Stimulated activated CD8-positive, alpha-beta memory T cell treated with anti-CD3 and anti-CD28 coated beads, Interleukin-15, amount 100 ng/mL, for 1 hour (primary cell): ENCODE data around the gene SLC30A1.
"Not testable (repeated sequence)": the region's sequence is repeated elsewhere in the genome, so short reads cannot be mapped to it uniquely, and the experiment has no call there.

ENCODE experiments used
- DNase-seq: peaks from one replicate; pipeline ENCODE4 v3.0.0-alpha.2; 2020; ENCODE audit warnings: low read depth

The SLC30A1 gene

GRCh38 chr1:211547710-211548109 lies 31.3 kb downstream of the SLC30A1 start:
- no peak for DNase-seq

DNA sequence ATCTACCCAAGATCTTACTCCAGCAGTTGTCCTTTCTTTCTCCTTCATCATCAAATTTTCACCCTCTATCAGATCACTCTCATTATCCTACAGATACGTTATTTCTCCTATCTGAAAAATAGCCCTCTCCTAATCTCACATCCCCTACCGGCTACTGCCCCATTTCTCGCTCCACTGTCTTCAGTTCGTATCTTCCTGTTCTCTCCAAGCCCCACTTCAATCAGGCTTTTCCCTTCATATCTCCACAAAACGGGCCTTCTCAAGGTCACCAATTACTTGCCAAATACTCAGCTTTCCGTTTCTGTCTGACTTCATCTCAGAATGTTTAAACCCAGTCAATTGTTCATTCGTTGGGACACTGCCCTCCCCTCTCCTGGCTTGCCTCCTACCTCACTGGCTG lies 32.4 kb downstream of the SLC30A1 start:
- no peak for DNase-seq

GRCh38 chr1:211543025-211543424 lies 35.9 kb downstream of the SLC30A1 start:
- DNase-seq, result no peak

- DNase-seq, result no peak
These were observed 37.1 kb downstream of the SLC30A1 start for GRCh38 chr1:211541720-211542477.

DNA sequence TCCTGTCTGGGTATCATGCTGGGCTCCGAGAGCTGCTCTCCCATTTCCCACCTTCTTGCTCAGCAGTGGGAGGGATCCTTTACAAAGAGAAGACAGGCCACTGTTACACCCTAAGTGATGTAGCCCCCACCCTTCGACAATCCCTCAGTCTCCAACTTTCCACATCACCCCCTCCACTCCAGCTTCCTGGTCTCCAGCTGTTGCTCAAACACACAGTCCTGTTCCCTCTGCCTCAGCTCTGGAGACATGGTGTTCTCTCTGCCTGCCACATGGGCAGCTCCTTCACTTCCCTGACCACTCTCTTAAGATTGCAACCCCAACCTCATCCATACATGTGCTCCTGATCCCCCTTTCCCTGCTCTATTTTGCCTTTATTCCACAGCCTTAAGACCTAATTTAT lies 37.7 kb downstream of the SLC30A1 start:
- no peak for DNase-seq

DNA sequence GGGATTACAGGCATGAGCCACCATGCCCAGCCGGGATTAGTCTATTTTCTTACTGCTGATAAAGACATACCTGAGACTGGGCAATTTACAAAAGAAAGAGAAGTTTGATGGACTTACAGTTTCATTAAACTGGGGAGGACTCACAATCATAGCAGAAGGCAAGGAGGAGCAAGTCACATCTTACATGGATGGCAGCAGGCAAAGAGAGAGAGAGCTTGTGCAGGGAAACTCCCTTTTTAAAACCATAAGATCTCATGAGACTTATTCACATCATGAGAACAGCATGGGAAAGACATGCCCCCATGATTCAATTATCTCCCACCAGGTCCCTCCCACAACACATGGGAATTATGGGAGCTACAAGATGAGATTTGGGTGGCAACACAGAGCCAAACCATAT lies 38.1 kb downstream of the SLC30A1 start:
- not testable (repeated sequence) for DNase-seq

DNA sequence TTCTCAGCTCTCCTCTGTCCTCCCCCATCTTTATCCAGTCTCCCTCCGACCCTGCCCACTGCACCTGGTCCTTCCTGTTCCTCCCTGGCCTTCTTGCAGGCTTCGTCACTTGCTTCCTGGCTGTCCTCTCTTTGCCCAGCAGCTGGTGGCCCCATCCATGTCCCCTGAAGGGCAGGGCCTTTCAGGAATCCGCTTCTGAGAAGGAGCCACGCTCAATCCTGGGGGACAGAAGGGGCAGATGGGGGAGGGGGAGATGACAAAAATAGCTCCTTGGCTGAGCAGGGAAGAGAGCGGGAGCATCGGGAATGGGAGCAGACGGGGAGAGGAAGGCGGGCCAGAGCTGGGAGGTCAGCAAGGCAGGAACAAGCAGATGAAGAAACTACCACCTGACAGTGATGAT lies 40.7 kb downstream of the SLC30A1 start:
- no peak for DNase-seq

GRCh38 chr1:211537253-211537652 lies 41.7 kb downstream of the SLC30A1 start:
- DNase-seq, result no peak

- no peak for DNase-seq
These were observed 42.4 kb downstream of the SLC30A1 start for GRCh38 chr1:211536606-211537005.

DNA sequence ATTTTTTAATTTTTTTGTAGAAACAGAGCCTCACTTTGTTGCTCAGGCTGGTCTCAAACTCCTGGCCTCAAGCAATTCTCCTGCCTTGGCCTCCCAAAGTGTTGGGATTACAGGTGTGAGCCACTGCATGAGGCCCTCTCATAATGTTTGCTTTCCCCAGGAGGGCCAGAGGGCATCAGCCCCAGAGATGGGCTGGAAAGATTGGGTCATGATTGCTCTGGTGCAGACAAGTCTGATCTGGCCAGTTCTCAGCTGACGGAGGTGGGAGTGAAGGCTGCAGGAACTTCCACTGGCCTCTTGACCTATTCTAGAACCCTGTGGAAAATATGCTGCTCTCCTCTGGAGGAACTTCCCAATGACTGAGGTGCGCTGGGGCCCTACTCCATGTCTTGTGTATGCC lies 43.6 kb downstream of the SLC30A1 start:
- no peak for DNase-seq

GRCh38 chr1:211534545-211535291 lies 44.2 kb downstream of the SLC30A1 start:
- DNase-seq, result no peak

GRCh38 chr1:211532088-211532444 lies 46.9 kb downstream of the SLC30A1 start:
- DNase-seq, result no peak

DNA sequence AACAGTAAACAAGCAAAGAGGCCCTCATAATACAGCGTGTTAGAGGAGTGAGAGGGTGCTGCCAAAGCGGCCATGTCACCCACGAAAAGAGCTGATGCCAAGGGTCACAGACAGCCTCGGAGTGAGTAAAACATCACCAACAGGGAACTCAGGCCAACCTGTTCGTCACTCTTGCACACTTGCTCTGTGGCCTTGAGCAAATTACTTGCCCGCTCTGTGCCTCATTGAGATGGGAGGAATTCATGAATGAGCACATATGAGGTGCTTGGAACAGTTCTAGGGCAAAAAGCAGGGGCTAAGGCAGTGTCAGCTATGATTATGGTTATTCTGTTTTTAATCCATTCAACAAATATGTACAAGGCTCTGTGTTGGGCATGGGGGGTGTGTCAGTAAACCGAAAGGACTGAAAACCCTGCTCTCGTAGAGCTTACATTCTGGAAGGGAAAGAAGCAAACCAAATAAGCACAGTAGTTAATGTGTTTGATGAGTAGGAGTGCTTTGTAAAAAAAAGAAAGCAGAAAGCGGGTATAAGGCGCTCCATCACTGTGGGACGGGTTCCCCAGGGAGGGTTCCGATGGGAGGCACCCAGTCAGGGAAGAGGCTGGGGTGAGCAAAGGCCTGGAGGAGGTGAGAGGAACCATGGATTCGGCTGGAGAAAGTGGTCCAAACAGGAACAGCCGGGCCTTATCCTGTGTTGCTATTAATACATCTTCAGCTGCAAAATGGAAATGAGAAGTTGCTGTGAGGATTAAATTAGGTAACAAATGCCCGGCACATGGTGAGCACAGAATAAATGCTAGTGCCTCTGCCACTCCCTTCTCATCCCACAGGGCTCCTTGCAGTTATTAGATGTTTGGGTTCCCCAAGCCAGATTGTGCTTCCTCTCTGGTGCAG lies 47.5 kb downstream of the SLC30A1 start:
- DNase-seq, result no peak

DNA sequence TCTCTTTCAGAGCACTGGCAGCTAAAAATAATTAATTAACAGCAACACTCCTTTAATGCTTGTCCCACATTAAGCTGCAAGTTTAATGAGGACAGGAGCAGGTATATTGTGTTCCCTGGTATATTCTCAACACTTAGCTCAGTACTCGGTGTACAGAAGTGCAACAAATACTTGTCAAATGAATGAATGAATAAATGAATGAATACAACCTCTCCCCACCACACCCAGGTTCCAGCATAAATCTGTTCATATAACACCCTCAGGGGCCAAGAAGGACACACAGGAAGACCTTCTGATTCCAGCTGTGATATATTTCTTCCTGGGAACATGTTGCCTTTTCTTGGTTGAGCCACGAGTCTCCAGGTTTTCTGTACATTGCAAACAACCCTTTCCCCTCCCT lies 48.9 kb downstream of the SLC30A1 start:
- DNase-seq, result no peak

GRCh38 chr1:211529453-211529852 lies 49.5 kb downstream of the SLC30A1 start:
- DNase-seq, result no peak

- DNase-seq, result no peak
These were observed 50.0 kb downstream of the SLC30A1 start for GRCh38 chr1:211529011-211529410.

- DNase-seq, result no peak
These were observed 51.1 kb downstream of the SLC30A1 start for GRCh38 chr1:211527888-211528287.

DNA sequence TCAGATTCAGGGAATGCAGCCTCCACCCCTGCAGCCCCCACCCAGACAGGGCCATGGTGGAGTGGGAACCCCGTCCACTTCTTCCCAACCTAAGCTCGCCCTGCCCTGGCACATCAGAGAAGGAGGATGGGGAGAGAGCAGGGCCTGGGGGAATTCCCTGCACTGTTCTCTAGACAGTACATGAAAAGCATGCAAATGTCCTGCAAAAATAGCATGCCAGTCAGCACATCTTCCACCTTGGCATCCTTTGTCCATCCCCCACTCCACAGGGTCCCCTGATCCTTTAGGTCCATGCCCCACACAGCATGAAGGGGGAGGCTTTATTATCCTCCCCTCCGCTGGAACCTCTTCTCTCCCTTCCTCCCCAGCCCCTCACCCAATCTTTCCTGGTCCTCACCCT lies 52.0 kb downstream of the SLC30A1 start:
- DNase-seq, result no peak

GRCh38 chr1:211526101-211526500 lies 52.9 kb downstream of the SLC30A1 start:
- no peak for DNase-seq

- DNase-seq, result no peak
These were observed 53.8 kb downstream of the SLC30A1 start for GRCh38 chr1:211525101-211525676.

DNA sequence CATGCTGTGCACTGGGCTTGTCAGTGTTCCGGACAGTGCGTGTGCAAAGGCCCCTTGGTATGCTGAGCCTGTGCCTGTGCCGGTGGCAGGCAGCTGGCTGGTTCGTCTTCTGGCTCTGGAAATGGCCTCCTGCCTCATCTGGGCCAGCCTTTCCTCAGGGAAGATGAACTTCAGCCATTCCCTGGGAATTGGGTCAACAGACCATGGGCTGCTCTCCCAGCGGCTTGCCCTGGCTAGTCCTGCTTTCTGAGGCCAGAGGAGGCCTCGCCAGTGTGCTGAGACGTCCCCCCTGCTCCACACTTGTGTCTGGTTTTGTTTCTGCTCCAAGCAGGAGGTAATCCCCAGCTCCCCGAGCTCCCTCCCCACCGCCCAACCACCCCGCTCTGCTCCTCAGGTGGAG lies 54.4 kb downstream of the SLC30A1 start:
- DNase-seq, result no peak

DNA sequence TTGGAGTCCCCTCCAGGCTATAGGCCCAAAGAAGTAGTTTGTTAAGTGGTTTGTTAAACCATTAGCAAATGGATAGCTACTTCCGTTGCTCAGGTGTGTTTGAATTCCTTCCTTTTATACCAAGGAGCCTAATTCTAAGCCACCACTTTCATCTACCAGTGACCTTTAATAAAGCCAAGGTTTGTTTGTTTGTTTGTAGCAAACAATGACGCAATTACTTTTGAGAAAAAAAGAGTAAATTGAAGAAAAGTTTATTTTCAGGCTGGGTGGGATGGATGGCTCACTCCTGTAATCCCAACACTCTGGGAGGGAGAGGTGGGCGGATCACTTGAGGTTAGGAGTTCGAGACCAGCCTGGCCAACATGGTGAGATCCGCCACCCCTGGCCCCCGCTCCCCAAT lies 56.2 kb downstream of the SLC30A1 start:
- DNase-seq, result no peak
